Measurements from ENCODE around the gene PDIA2.

GRCh38 chr16:322476-323143, 39.6 kb downstream of the PDIA2 start:
- no peak for TF ChIP-seq ELK1 (IDR thresholded peaks at IDR 0.05; ENCODE audit: low read depth, low read length)
- TF ChIP-seq CEBPB (IDR thresholded peaks at IDR 0.05; ENCODE audit: borderline replicate concordance in 1 of 2, low read depth in 2 of 2, low read length in 2 of 2): no peak
- no peak for TF ChIP-seq RFX5 (IDR thresholded peaks at IDR 0.05; ENCODE audit: low read depth, low read length)
- TF ChIP-seq ETV6 (conservative IDR thresholded peaks at IDR 0.05 in 1 of 2, IDR thresholded peaks at IDR 0.05 in 1 of 2; ENCODE audit: borderline replicate concordance in 1 of 2, low read depth in 1 of 2): no peak
- TF ChIP-seq EZH2 (IDR thresholded peaks at IDR 0.05; ENCODE audit: borderline replicate concordance, control insufficient read depth, low read depth, low read length): no peak
- no peak for TF ChIP-seq CTCF (IDR thresholded peaks at IDR 0.05 in 2 of 3, conservative IDR thresholded peaks at IDR 0.05 in 1 of 3; ENCODE audit: control insufficient read depth in 2 of 3, extremely low read depth in 1 of 3, insufficient read depth in 1 of 3, low read depth in 3 of 3, low read length in 3 of 3)
- no peak for TF ChIP-seq NRF1 (conservative IDR thresholded peaks at IDR 0.05; ENCODE audit: low read depth, low read length)
- no peak for TF ChIP-seq POLR2AphosphoS5 (IDR thresholded peaks at IDR 0.05; ENCODE audit: low read length)
- TF ChIP-seq BRCA1 (IDR thresholded peaks at IDR 0.05; ENCODE audit: low read depth, low read length): no peak
- TF ChIP-seq REST (IDR thresholded peaks at IDR 0.05; ENCODE audit: low read depth, low read length): no peak
- TF ChIP-seq CBFB (IDR thresholded peaks at IDR 0.05; ENCODE audit: low read depth): no peak
- no peak for TF ChIP-seq BACH1 (IDR thresholded peaks at IDR 0.05; ENCODE audit: borderline replicate concordance)
- TF ChIP-seq ZNF274 (IDR thresholded peaks at IDR 0.05; ENCODE audit: insufficient read depth, insufficient read length): no peak
